ENCODE results near the gene HIGD1C.
"Not testable (repeated sequence)": the region's sequence is repeated elsewhere in the genome, so short reads cannot be mapped to it uniquely, and the experiment has no call there.

The HIGD1C gene

GRCh38 chr12:50952510-50952909 lies at the start of gene HIGD1C:
TSS of gene HIGD1C (plus strand) at chr12:50952544. CDS start at chr12:50953999, 1,455 bp downstream.
- no peak for DNase-seq (ENCODE audit: low spot score)

- not testable (repeated sequence) for DNase-seq (ENCODE audit: low spot score)
Measured at GRCh38 chr12:50908479-50908878, 43.9 kb upstream of the HIGD1C start.

- not testable (repeated sequence) for DNase-seq (ENCODE audit: low spot score)
Measured at GRCh38 chr12:50912361-50912760, 40.0 kb upstream of the HIGD1C start.

GRCh38 chr12:50913224-50913623 lies 39.1 kb upstream of the HIGD1C start:
- no peak for DNase-seq (ENCODE audit: low spot score)

- DNase-seq (ENCODE audit: low spot score), result no peak
Measured at GRCh38 chr12:50914872-50915484, 37.4 kb upstream of the HIGD1C start.

GRCh38 chr12:50916292-50916691 lies 36.1 kb upstream of the HIGD1C start:
- no peak for DNase-seq (ENCODE audit: low spot score)

- DNase-seq (ENCODE audit: low spot score), result no peak
Measured at GRCh38 chr12:50918584-50919316, 33.6 kb upstream of the HIGD1C start.

GRCh38 chr12:50922820-50923219 lies 29.5 kb upstream of the HIGD1C start:
- DNase-seq (ENCODE audit: low spot score), result no peak

GRCh38 chr12:50923361-50924130 lies 28.8 kb upstream of the HIGD1C start:
- DNase-seq (ENCODE audit: low spot score), result no peak

- no peak for DNase-seq (ENCODE audit: low spot score)
Measured at GRCh38 chr12:50924131-50924438, 28.3 kb upstream of the HIGD1C start.

GRCh38 chr12:50924439-50925341 lies 27.7 kb upstream of the HIGD1C start:
- peak; percentile 8 for DNase-seq (ENCODE audit: low spot score)

GRCh38 chr12:50925342-50925651 lies 27.0 kb upstream of the HIGD1C start:
- no peak for DNase-seq (ENCODE audit: low spot score)

- no peak for DNase-seq (ENCODE audit: low spot score)
Measured at GRCh38 chr12:50925920-50926319, 26.4 kb upstream of the HIGD1C start.

GRCh38 chr12:50926415-50926814 lies 25.9 kb upstream of the HIGD1C start:
- no peak for DNase-seq (ENCODE audit: low spot score)

- not testable (repeated sequence) for DNase-seq (ENCODE audit: low spot score)
Measured at GRCh38 chr12:50926932-50927331, 25.4 kb upstream of the HIGD1C start.

- DNase-seq (ENCODE audit: low spot score), result no peak
Measured at GRCh38 chr12:50927356-50927755, 25.0 kb upstream of the HIGD1C start.

- DNase-seq (ENCODE audit: low spot score), result no peak
Measured at GRCh38 chr12:50927766-50928224, 24.5 kb upstream of the HIGD1C start.

- DNase-seq (ENCODE audit: low spot score), result no peak
Measured at GRCh38 chr12:50928392-50928791, 24.0 kb upstream of the HIGD1C start.

- no peak for DNase-seq (ENCODE audit: low spot score)
Measured at GRCh38 chr12:50929831-50930230, 22.5 kb upstream of the HIGD1C start.

GRCh38 chr12:50930477-50930876 lies 21.9 kb upstream of the HIGD1C start:
- DNase-seq (ENCODE audit: low spot score), result peak; percentile 6

GRCh38 chr12:50932787-50933280 lies 19.5 kb upstream of the HIGD1C start:
- peak; percentile 17 for DNase-seq (ENCODE audit: low spot score)
